ENCODE results near the gene LEP. TPM values are rescaled to one million over a fixed set of nuclear protein-coding genes. Genes with fewer than 3 reads are reported as not detected.

LEP gene
- total RNA-seq, 4 donors from 2014 or later = 0.27 TPM; not detected in 3

DNA sequence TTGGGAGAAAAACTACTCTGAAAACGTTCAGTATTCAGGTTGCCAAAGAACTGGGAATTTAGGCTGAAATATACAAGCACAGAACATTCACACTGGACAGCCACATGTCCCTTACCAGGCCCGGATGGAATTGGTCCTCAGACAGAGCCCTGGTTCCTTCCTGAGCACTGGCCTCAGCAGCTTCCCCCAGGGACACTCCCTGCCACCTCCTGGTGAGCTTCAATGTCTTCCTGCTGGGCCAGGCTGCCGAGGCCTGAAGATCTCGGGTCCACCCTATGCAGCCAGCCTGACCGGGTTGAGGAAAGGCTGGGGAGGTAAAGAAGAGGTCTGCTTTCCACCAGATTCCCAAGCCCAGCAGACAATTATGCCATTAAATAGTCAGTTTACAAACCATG lies 24.8 kb downstream of the LEP start:
- Histone ChIP-seq H3K9me3 (no peaks in the 10 kb centered on the region), H3K36me3 (no peaks in the 10 kb centered on the region), H3K27me3 (no peaks in the 10 kb centered on the region), H3K4me1 (peaks cover 0 to 24% (median 0%) of the 10 kb centered on the region in 4 donors), H3K27ac (no peak overlapping the region), H3K4me3 (no peak overlapping the region)
- DNase-seq = no peak
- TF ChIP-seq, protein P1, sequence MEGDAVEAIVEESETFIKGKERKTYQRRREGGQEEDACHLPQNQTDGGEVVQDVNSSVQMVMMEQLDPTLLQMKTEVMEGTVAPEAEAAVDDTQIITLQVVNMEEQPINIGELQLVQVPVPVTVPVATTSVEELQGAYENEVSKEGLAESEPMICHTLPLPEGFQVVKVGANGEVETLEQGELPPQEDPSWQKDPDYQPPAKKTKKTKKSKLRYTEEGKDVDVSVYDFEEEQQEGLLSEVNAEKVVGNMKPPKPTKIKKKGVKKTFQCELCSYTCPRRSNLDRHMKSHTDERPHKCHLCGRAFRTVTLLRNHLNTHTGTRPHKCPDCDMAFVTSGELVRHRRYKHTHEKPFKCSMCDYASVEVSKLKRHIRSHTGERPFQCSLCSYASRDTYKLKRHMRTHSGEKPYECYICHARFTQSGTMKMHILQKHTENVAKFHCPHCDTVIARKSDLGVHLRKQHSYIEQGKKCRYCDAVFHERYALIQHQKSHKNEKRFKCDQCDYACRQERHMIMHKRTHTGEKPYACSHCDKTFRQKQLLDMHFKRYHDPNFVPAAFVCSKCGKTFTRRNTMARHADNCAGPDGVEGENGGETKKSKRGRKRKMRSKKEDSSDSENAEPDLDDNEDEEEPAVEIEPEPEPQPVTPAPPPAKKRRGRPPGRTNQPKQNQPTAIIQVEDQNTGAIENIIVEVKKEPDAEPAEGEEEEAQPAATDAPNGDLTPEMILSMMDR (IDR thresholded peaks at IDR 0.05) = no peak
- TF ChIP-seq POLR2A (IDR thresholded peaks at IDR 0.05) = no peak

DNA sequence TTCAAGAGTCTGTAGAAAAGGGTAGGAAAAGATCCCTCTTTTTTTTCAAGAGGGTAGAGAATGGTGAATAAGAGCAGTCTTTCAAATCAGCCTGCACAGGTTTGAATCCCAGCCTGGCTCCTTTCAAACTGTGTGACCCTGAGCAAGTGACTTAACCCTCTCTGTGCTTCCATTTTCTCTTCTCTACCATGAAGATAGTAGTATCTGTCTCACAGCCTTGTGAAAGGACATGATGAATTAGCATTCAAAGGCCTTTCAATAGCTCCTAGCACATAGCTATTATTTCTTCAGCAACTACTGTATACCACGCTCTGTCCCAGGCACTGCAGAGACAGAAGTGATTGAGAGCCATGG lies 25.4 kb downstream of the LEP start:
- Histone ChIP-seq H3K9me3 (no peaks in the 10 kb centered on the region), H3K4me1 (peaks cover 0 to 26% (median 0%) of the 10 kb centered on the region in 4 donors), H3K4me3 (no peak overlapping the region), H3K27ac (no peak overlapping the region), H3K36me3 (no peaks in the 10 kb centered on the region), H3K27me3 (peaks cover 0 to 3% of the 10 kb centered on the region in 2 donors)
- no peak for DNase-seq
- TF ChIP-seq, protein P1 (IDR thresholded peaks at IDR 0.05) = no peak
- TF ChIP-seq POLR2A (IDR thresholded peaks at IDR 0.05) = no peak

DNA sequence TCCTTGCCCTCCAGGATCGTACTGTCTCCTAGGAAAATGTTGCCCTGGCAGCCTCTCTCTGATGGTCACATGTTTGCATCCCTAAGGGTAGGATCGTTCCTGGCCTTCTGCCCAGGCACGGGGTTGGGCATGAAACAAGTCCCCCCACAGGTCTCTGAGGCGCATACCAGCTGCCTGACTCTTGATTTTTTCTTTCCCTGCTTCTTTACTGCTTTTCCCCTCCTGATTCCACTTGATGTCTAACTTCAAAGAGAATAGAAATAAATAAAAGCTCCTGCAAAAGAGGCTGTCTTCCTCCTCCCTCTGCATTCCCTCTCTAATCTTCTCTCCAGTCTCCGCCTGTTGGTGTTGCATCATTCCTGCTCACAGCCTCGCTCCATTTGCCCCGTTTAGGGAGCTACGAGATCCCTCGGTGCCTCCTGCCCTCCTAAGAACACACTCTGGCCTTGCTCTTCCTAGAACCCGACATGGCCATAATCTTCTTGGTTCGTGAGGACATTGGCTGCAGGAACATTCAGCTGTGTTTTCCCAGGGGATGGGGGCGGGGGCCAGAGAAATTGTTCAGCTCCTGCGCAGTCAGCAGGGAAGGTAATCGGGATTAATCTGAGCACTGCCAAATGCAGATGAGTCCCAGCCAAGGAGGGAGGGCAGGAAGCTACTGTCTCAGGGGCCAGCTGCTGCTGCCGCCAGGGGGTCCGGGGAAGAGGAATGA lies 26.0 kb downstream of the LEP start:
- Histone ChIP-seq H3K27ac (no peak overlapping the region), H3K4me3 (no peak overlapping the region)
- peak in 1 of 3 donors; percentile 49 for DNase-seq

DNA sequence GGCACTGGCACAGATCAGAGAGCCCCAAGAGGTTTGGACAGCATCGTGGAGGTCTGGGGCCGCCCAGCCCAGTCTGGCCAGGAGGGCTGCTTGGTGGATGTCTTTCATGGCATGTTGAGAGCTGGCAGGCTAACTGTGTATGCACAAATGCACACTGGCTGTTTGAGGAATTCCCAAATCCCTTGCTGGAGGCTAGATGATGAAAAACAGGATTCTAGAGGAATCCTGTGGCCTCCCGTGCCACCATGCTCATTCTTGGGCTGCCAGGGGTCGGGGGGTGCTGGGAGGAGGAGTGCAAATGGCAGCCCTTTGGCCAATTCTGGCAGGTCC lies 26.5 kb downstream of the LEP start:
- H3K27me3 ChIP-seq = peaks cover 0 to 7% of the 10 kb centered on the region in 2 donors
- H3K4me3 ChIP-seq = no peak overlapping the region
- H3K4me1 ChIP-seq = peaks cover 0 to 31% (median 0%) of the 10 kb centered on the region in 4 donors
- H3K27ac ChIP-seq = no peak overlapping the region
- no peaks in the 10 kb centered on the region for H3K9me3 ChIP-seq
- no peak for TF ChIP-seq POLR2A (IDR thresholded peaks at IDR 0.05)
- TF ChIP-seq, protein P1 (IDR thresholded peaks at IDR 0.05) = no peak
- no peak for DNase-seq
- H3K36me3 ChIP-seq = no peaks in the 10 kb centered on the region

More for the DNA sequence above, 26.0 kb downstream of the LEP start:
- TF ChIP-seq POLR2A (IDR thresholded peaks at IDR 0.05) = no peak
- H3K27me3 ChIP-seq = peaks cover 0 to 7% of the 10 kb centered on the region in 2 donors
- H3K4me1 ChIP-seq = peaks cover 0 to 31% (median 0%) of the 10 kb centered on the region in 4 donors
- no peaks in the 10 kb centered on the region for H3K9me3 ChIP-seq
- H3K36me3 ChIP-seq = no peaks in the 10 kb centered on the region

DNA sequence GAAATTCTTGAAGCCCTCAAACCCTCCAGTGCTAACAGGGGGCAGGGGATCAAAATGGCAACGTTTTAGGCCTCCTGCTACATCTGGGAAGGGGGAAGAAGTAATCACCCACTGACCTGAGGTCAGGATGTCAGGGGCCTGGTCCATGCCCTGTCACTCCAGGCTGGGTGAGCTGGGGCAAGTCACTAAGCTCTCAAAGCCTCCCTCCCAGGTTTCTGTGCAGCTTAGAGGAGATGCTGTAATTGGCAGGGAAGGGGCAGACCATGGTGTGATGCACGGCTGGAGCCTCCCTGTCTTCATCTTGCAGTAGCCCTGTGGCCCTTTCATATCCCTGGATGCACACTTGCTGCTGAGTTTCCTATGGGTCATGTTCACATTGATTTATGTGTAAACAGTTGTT lies 27.2 kb downstream of the LEP start:
- Histone ChIP-seq H3K36me3 (no peaks in the 10 kb centered on the region), H3K4me1 (peaks cover 0 to 31% (median 0%) of the 10 kb centered on the region in 4 donors), H3K4me3 (no peak overlapping the region), H3K27ac (no peak overlapping the region), H3K27me3 (peaks cover 0 to 7% of the 10 kb centered on the region in 2 donors), H3K9me3 (no peaks in the 10 kb centered on the region)
- no peak for DNase-seq
- TF ChIP-seq, protein P1 (IDR thresholded peaks at IDR 0.05) = no peak
- TF ChIP-seq POLR2A (IDR thresholded peaks at IDR 0.05) = no peak

DNA sequence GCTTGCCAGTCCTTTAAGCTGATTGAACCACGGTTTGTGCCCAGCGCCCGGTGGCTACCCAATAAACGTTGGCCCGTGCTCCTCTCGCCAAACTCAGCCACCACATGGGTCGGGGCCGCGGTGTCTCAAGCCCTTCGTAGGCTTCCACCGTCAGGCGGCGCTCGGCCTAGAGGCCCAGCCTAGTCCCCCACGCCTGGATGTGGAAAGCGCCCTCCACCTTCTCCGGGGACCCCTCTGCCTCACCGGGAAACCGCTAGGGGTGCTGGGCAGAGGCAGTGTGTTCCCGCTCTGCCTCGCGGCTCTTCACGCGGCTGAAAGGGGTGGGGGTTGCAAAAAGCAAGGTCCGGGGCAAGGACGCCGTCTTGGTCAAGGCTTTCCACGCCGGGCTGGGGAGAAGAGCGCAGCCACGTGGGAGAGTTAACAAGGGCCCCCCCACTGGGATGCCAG lies 29.8 kb downstream of the LEP start:
- DNase-seq = no peak
- H3K27ac ChIP-seq = no peak overlapping the region
- H3K4me3 ChIP-seq = no peak overlapping the region
- no peaks in the 10 kb centered on the region for H3K9me3 ChIP-seq
- peaks cover 0 to 18% (median 0%) of the 10 kb centered on the region in 4 donors for H3K4me1 ChIP-seq
- H3K36me3 ChIP-seq = no peaks in the 10 kb centered on the region
- peaks cover 0 to 7% of the 10 kb centered on the region in 2 donors for H3K27me3 ChIP-seq
- no peak for TF ChIP-seq POLR2A (IDR thresholded peaks at IDR 0.05)
- TF ChIP-seq, protein P1 (IDR thresholded peaks at IDR 0.05) = no peak

Data from Peyer's patch (tissue), 4 donors.